UCSD-AML1 (cell line): ENCODE data around the gene UGGT2.
"Not testable (repeated sequence)": the region's sequence is repeated elsewhere in the genome, so short reads cannot be mapped to it uniquely, and the experiment has no call there.

ENCODE experiments used
- DNase-seq: peaks from one replicate; lab custom pipeline; 2025; ENCODE audit not compliant: unreplicated experiment; lab: John Stamatoyannopoulos, UW

The UGGT2 gene

DNA sequence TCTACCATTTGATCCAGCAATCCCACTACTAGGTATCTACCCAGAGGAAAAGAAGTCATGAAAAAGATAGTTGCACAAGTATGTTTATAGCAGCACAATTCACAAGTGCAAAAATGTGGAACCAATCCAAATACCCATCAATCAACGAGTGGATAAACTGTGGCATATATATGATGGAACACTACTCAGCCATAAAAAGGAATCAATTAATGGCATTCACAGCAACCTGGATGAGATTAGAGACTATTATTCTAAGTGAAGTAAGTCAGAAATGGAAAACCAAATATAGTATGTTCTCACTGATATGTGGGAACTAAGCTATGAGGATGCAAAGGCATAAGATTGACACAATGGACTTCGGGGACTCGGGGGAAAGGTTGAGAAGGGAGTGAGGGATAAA, 1.3 kb downstream of the UGGT2 start:
- not testable (repeated sequence) for DNase-seq

GRCh38 chr13:96051491-96051890, 1.7 kb downstream of the UGGT2 start:
- not testable (repeated sequence) for DNase-seq

DNA sequence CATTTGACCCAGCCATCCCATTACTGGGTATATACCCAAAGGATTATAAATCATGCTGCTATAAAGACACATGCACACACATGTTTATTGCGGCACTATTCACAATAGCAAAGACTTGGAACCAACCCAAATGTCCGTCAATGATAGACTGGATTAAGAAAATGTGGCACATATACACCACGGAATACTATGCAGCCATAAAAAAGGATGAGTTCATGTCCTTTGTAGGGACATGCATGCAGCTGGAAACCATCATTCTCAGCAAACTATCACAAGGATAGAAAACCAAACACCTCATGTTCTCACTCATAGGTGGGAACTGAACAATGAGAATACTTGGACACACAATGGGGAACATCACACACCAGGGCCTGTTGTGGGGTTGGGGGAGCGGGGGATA, 2.2 kb downstream of the UGGT2 start:
- DNase-seq, result not testable (repeated sequence)

GRCh38 chr13:96046449-96047126, 6.6 kb downstream of the UGGT2 start:
- not testable (repeated sequence) for DNase-seq

DNA sequence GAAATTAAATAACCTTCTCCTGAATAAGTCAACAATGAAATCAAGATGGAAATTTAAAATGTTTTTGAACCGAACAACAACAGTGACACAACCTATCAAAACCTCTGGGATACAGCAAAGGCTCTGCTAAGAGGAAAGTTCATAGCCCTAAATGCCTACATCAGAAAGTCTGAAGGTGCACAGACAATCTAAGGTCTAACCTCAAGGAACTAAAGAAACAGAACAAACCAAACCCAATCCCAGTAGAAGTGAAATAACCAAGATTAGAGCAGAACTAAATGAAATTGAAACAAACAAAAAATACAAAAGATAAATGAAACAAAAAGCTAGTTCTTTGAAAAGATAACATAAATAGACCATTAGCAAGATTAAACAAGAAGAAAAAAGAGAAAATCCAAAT, 9.0 kb downstream of the UGGT2 start:
- no peak for DNase-seq

GRCh38 chr13:96041326-96042110, 11.7 kb downstream of the UGGT2 start:
- no peak for DNase-seq

DNA sequence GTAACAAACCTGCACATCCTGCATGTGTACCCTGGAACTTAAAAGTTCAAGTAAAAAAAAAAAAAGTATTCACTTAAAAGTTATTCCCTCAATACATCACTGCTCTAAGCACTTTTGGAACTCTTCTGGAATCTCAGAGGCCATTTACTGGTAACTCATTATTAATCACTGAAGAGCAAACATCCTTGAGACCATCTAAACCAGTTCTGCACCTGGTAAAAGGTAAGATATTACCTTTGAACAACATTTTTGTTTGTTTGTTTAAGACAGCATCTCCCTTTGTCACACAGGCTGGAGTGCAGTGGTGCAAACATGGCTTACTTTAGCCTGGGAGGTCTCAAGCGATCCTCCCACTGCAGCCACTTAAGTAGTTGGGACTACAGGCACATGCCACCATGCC, 16.7 kb downstream of the UGGT2 start:
- no peak for DNase-seq

DNA sequence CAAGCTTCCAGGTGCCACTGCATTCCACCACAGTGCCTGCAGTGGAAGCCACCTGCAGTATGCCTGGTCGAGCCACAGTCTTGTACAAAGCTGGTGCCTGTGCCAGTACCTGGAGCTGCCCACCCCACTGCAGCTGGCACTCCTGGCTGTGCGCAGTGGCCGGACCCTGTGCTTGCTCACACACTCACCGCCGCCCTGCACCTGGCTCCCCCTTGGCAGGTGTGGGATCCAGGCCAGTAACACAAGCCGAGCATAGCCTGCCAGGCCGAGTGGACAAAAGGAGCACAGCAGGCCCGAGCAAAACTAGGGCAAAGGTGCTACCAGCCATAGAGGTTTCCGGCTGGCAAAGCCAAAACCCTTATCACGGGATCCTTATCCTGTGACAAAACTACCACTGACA, 18.5 kb downstream of the UGGT2 start:
- DNase-seq, result no peak

GRCh38 chr13:96033220-96034015, 19.8 kb downstream of the UGGT2 start:
- no peak for DNase-seq

- DNase-seq, result no peak
These were observed 20.5 kb downstream of the UGGT2 start for GRCh38 chr13:96032717-96033116.

DNA sequence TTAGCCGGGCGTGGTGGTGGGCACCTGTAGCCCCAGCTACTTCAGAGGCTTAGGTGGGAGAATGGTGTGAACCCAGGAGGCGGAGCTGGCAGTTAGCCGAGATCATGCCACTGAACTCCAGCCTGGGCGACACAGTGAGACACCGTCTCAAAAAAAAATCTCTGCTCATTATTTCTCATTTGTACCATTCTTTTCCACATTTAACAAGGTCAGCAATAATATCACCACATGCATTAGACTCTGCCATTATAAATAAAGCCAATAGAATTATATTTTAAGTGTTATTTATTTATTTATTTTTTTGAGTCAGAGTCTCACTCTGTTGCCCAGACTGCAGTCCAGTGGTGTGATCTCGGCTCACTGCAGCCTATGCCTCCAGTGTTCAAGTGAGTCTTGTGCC, 24.2 kb downstream of the UGGT2 start:
- DNase-seq, result no peak

GRCh38 chr13:96027496-96027895, 25.7 kb downstream of the UGGT2 start:
- no peak for DNase-seq

DNA sequence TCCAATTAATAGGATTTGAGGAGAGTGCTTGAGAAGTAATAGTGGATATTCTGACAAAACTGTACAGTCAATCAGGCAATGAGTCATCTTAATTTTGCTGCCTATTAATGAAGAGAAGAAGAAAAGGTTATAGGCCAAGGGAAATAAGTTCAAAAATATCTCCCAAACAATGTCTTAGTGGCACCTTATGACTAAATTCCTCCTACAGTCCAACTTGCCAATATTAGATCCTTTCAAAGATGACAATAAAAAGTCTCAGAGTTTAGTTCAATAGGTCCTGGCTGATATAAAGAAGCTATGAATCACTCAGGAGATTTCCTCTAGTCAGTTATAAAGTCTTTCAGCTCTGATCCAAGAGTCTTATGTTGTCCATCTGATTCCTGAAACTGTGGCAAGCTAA, 27.9 kb downstream of the UGGT2 start:
- DNase-seq, result no peak

DNA sequence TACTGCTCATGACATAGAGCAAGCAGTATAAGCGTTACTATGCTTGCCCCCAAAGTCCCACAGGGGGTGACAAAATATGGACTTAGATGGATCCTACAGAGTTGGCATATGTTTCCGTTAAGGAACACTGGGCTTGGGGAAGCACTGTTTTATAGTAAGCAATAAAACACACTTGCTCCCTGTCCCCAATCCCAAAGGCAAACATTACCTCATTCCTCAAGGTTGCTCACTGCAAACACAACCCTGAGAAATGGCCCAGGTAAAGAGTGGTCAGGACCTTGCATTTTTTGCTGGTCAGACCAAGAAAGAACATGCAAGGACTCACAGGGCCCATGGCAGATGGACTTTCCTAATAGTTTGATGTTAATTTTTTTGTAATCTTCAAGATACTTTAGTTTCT, 32.3 kb downstream of the UGGT2 start:
- DNase-seq, result no peak

DNA sequence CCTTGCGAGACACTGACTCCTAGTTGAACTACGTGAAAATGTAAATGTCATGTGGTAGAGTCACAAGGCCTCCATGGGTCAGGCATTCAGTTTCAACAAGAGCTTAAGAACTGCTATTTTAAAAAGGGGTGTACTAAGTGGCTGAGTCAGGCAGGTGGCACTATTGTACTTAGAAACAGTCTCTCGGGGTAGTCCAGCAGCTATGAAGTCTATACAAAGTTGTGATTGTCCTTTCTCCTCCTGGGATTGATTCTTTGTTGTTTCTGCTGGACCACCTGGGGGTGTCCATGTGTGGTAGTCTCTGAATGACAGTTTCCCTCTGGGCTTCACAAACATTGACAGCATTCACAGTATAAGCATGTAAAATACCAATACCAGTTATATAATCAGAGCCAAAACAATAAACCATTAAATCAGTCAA, 33.0 kb downstream of the UGGT2 start:
- DNase-seq, result peak; percentile 12

- DNase-seq, result no peak
These were observed 35.1 kb downstream of the UGGT2 start for GRCh38 chr13:96018135-96018534.

DNA sequence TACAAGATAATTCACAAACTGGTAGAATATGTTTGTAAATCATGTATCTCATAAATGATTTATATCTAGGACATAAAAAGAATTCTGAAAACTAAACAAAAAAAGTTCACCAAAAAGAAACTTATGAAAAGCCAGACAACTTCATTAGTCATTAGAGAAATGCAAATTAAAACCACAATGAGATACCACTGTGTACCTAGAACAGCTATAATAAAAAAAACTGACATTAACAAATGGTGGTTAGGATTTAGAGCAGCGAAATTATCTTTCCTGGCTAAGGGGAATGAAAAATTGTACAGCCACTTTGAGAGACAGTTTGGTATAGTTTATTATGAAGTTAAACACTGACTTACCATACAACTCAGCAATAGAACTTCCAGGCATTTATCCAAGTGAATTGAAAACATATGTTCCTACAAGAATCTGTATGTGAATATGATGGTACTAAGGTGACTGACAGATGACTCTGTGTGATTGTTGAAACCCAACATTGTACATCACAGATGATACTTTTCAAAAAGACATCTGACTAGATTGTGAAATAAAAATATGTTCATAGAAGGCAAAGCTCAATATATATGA, 41.8 kb downstream of the UGGT2 start:
- DNase-seq, result no peak

GRCh38 chr13:96003304-96003703, 49.9 kb downstream of the UGGT2 start:
- no peak for DNase-seq

- no peak for DNase-seq
These were observed 50.7 kb downstream of the UGGT2 start for GRCh38 chr13:96002322-96003131.

GRCh38 chr13:96000069-96000468, 53.1 kb downstream of the UGGT2 start:
- no peak for DNase-seq

GRCh38 chr13:95987841-95988240, 65.4 kb downstream of the UGGT2 start:
- no peak for DNase-seq
